Measurements from ENCODE around the gene MAN1A2. TPM values are rescaled to one million over a fixed set of nuclear protein-coding genes. Genes with fewer than 3 reads are reported as not detected.
A peak's percentile ranks its signal among the peaks of the same experiment; 100 is the strongest.

The MAN1A2 gene
- total RNA-seq, 3 donors from 2014 or later = 18.0 to 20.2 (median 18.1) TPM

GRCh38 chr1:117569856-117570255 is 202.6 kb downstream of the MAN1A2 start:
- Mint-ChIP-seq H3K9me3 (no peaks in the 10 kb centered on the region), H3K4me3 (no peak overlapping the region), H3K27me3 (ENCODE audit: low read depth) (peaks cover 3% of the 10 kb centered on the region), H3K36me3 (ENCODE audit: insufficient read depth) (no peaks in the 10 kb centered on the region), H3K4me1 (ENCODE audit: low read depth) (peaks cover 24% of the 10 kb centered on the region)
- DNase-seq (no peak), ATAC-seq (no peak)

DNA sequence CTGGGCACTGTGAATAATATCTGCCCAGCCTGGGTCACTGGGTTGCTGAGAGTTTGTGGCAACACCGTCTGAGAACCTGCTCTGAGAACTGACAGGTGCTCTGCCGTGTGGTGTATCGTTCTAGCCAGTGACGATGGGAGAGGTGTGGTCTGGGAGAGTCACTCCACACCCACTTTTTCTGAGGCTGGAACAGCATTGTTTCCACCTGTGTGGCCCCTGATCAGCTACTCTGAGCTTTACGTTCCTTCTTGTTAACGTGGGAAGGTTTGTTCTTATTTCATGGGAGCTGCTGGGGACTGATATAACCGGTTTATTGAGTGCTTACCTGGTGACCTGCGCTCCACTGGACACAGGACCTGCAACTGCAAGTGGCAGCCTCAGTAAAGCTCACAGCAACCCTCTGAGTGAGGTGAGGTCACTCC is 203.8 kb downstream of the MAN1A2 start:
- no peaks in the 10 kb centered on the region for H3K27me3 Mint-ChIP-seq (ENCODE audit: low read depth)
- DNase-seq (no peak), ATAC-seq (no peak)
- H3K36me3 Mint-ChIP-seq (ENCODE audit: insufficient read depth) = no peaks in the 10 kb centered on the region
- H3K4me1 Mint-ChIP-seq (ENCODE audit: low read depth) = peaks cover 24% of the 10 kb centered on the region
- no peak overlapping the region for H3K4me3 Mint-ChIP-seq
- H3K9me3 Mint-ChIP-seq = no peaks in the 10 kb centered on the region

DNA sequence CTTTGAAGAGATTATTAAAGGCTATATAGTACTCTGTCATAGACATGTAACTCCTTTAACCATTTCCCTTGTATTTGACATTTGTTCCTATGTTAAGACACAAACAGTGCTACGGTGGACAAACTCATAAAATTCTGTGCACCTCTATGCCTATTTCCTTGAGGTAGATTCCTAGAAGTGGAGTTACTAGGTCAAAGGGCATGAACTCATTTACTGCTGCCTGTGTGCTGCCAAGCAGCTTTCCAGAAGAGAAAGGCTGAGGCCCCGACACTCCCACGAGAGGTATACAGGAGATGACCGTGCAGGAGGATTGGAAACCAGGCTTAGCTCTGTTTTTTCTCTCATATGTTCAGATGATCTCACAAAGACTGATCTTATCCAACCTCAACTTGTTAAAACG is 204.2 kb downstream of the MAN1A2 start:
- no peaks in the 10 kb centered on the region for H3K36me3 Mint-ChIP-seq (ENCODE audit: insufficient read depth)
- no peak overlapping the region for H3K4me3 Mint-ChIP-seq
- no peaks in the 10 kb centered on the region for H3K27me3 Mint-ChIP-seq (ENCODE audit: low read depth)
- ATAC-seq (no peak), DNase-seq (no peak)
- H3K9me3 Mint-ChIP-seq = no peaks in the 10 kb centered on the region
- peaks cover 24% of the 10 kb centered on the region for H3K4me1 Mint-ChIP-seq (ENCODE audit: low read depth)

DNA sequence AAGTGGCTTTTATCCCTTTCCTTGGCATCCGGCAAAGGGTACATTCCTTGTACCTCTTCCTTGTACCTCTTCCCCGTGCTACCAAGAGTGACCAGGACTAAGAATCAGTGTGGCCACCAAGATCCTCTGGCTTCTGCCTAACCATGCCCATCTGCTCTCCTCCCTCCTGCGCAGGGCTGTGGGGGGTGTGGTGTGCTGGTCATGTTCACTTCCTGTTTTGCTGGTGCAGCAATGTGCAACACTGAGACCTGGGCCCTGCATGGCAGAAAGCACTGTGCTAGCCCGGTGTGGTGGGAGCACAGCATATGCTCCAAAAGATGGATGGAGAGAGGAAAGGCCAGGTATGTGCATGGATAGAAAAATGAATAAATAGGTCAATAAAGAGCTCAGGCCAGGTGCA is 205.3 kb downstream of the MAN1A2 start:
- ATAC-seq = peak; percentile 40 to 73
- H3K4me3 Mint-ChIP-seq = no peak overlapping the region

GRCh38 chr1:117573386-117574023 is 206.3 kb downstream of the MAN1A2 start:
- H3K4me3 Mint-ChIP-seq = no peak overlapping the region
- no peaks in the 10 kb centered on the region for H3K36me3 Mint-ChIP-seq (ENCODE audit: insufficient read depth)
- H3K4me1 Mint-ChIP-seq (ENCODE audit: low read depth) = peaks cover 24% of the 10 kb centered on the region
- DNase-seq = no peak
- no peaks in the 10 kb centered on the region for H3K9me3 Mint-ChIP-seq
- peak in 1 of 2 donors; percentile 54 for ATAC-seq
- H3K27me3 Mint-ChIP-seq (ENCODE audit: low read depth) = no peaks in the 10 kb centered on the region

More for the DNA sequence above, 205.3 kb downstream of the MAN1A2 start:
- Mint-ChIP-seq H3K9me3 (no peaks in the 10 kb centered on the region), H3K36me3 (ENCODE audit: insufficient read depth) (no peaks in the 10 kb centered on the region), H3K27me3 (ENCODE audit: low read depth) (no peaks in the 10 kb centered on the region), H3K4me1 (ENCODE audit: low read depth) (peaks cover 24% of the 10 kb centered on the region)
- peak; percentile 18 for DNase-seq

GRCh38 chr1:117574161-117574835 is 207.0 kb downstream of the MAN1A2 start:
- Mint-ChIP-seq H3K9me3 (no peaks in the 10 kb centered on the region), H3K4me1 (ENCODE audit: low read depth) (peaks cover 24% of the 10 kb centered on the region), H3K36me3 (ENCODE audit: insufficient read depth) (no peaks in the 10 kb centered on the region), H3K4me3 (no peak overlapping the region), H3K27me3 (ENCODE audit: low read depth) (no peaks in the 10 kb centered on the region)
- DNase-seq (no peak), ATAC-seq (no peak)

DNA sequence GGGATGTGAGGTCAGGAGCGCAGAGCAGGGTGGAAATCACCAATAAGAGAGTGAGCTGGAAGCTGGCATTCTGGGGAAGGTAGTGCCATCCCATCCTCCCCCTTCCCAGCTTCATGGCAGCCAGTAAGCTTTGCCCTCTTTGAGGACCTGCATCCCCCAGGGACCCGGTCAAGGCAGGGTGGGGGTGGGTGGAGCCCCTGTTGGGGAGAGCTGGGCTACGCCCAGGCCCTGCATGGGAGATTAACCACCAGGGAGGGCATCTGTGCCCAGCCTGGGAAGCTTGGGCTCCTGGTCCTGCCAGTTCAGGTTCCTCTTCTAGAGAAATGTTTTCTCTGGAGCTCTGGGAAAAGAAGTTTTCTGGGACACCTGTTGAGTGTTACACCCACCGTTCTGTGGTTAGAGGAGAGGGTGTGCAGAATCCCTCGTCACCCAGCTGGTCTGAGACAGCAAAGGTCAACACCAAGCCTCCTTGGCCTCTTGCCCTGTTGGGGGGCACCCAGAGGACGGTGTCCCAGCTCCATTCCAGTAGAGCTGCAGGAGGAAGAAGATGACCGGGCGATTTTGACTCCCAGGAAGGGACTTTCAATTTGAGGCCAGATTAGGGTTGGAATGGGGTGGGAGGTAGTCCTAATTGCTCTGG is 208.5 kb downstream of the MAN1A2 start:
- no peaks in the 10 kb centered on the region for H3K27me3 Mint-ChIP-seq (ENCODE audit: low read depth)
- H3K4me1 Mint-ChIP-seq (ENCODE audit: low read depth) = peaks cover 24% of the 10 kb centered on the region
- ATAC-seq = no peak

DNA sequence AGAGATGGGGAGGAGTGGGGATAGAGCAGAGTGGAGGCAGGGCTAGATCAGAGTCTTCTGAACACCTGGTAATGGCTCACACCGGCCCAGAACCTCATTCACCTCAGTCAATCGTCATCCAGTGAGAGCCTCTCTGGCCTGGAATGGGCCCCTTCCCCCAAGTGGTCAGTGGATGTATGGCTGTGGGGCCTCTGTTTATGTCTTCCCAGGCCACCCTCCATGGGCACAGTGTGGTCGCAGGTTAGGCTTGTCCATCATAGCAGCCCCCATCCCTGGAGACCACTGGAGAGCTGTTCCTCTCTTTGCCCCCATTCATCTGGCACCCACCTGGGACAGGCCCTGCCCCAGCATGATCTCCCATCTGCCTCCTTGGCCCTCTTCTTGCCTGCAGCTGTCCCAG is 209.0 kb downstream of the MAN1A2 start:
- Mint-ChIP-seq H3K36me3 (ENCODE audit: insufficient read depth) (no peaks in the 10 kb centered on the region), H3K4me1 (ENCODE audit: low read depth) (peaks cover 23% of the 10 kb centered on the region), H3K27me3 (ENCODE audit: low read depth) (no peaks in the 10 kb centered on the region), H3K9me3 (no peaks in the 10 kb centered on the region), H3K4me3 (no peak overlapping the region)
- DNase-seq = no peak
- no peak for ATAC-seq

More for the DNA sequence above, 208.5 kb downstream of the MAN1A2 start:
- DNase-seq = no peak
- Mint-ChIP-seq H3K9me3 (no peaks in the 10 kb centered on the region), H3K36me3 (ENCODE audit: insufficient read depth) (no peaks in the 10 kb centered on the region), H3K4me3 (no peak overlapping the region)

DNA sequence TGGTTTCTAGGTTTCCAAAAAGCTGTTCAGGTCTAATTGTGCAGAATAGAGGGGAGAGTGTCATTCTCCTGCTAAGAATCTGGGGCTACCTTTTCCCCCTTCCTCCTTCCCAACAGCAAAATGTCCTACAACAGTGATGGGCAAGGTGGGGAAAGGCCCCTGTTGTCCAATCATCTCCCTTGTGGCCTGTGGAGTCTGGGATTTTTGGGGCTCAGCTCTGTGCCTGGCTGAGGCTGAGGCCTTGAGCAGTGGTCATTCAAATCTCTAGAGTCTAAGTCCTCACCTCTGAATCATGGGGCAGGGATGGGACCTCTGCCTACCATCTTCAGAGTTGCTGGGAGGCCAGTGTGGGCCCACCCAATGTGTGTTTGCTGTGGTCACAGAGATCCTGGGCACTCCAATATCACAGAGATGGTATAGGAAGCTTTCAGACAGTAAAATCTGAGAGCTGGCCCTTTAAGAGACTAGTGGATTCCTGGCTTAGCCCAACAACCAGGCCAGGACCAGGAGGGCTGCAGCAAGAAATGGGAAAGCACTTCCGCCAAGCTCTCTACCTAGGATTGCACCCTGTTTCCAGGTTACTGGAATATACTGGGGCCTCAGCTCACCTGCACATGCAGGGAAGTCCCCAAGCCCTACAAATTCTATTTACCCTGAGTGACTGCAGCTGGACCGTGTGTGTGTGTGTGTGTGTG is 210.1 kb downstream of the MAN1A2 start:
- H3K9me3 Mint-ChIP-seq = no peaks in the 10 kb centered on the region
- H3K4me1 Mint-ChIP-seq (ENCODE audit: low read depth) = peaks cover 14% of the 10 kb centered on the region
- ATAC-seq (no peak), DNase-seq (no peak)
- H3K4me3 Mint-ChIP-seq = no peak overlapping the region
- H3K36me3 Mint-ChIP-seq (ENCODE audit: insufficient read depth) = no peaks in the 10 kb centered on the region
- no peaks in the 10 kb centered on the region for H3K27me3 Mint-ChIP-seq (ENCODE audit: low read depth)

- Mint-ChIP-seq H3K27me3 (ENCODE audit: low read depth) (no peaks in the 10 kb centered on the region), H3K4me1 (ENCODE audit: low read depth) (peaks cover 5% of the 10 kb centered on the region), H3K9me3 (no peaks in the 10 kb centered on the region), H3K36me3 (ENCODE audit: insufficient read depth) (no peaks in the 10 kb centered on the region), H3K4me3 (no peak overlapping the region)
- DNase-seq (no peak), ATAC-seq (no peak)
Measured at GRCh38 chr1:117578466-117578865, 211.2 kb downstream of the MAN1A2 start.

Other genes with a start within 250 kb of the MAN1A2 start
- gene TRIM45, start 245.7 kb upstream of the MAN1A2 start, total RNA-seq = under 1 TPM; 0.15 to 0.33 (median 0.21) TPM
- gene VTCN1, start 156.5 kb upstream of the MAN1A2 start, total RNA-seq = not detected
- gene TENT5C, start 238.6 kb downstream of the MAN1A2 start, total RNA-seq = 1 to 10 TPM; 3.6 to 5.8 (median 5.6) TPM